Measurements from ENCODE around the gene TYW1B. TPM values are rescaled to one million over a fixed set of nuclear protein-coding genes. Genes with fewer than 3 reads are reported as not detected.
"Not testable (repeated sequence)": the region's sequence is repeated elsewhere in the genome, so short reads cannot be mapped to it uniquely, and the experiment has no call there.

Gene TYW1B
- total RNA-seq, 1 donor from 2014 or later = 4.8 TPM

DNA sequence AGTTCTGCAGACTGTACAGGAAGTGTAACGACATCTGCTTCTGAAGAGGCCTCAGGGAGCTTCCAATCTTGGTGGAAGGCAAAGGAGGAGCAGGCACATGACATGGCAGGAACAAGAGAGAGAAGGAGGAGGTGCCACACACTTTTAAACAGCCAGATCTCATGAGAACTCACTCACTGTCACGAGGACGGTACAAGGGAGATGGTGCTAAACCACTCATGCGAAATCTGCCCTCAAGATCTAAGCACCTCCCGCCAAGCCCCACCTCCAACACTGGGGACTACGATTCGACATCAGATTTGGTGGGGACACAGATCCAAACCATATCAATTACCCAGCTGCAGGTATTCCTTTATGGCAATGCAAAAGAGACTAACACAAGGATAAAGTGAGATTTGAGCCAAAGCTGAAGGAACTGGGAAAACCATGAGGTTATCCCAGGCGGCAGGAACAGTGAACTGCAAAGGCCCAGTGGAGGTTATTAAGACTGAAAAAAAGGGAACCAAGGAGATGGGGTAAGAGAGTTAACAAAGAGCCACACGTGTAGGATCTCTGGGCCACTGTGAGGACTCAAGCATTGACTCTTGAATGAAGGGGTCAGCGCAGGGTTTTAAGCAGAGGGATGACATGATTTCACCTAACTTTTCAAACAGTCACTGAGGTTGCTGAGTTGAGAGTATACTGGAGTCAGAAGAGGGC, 9.2 kb downstream of the TYW1B start:
- DNase-seq (ENCODE audit: low spot score); intact Hi-C loops (cut with DNase I); ATAC-seq: not testable (repeated sequence)

DNA sequence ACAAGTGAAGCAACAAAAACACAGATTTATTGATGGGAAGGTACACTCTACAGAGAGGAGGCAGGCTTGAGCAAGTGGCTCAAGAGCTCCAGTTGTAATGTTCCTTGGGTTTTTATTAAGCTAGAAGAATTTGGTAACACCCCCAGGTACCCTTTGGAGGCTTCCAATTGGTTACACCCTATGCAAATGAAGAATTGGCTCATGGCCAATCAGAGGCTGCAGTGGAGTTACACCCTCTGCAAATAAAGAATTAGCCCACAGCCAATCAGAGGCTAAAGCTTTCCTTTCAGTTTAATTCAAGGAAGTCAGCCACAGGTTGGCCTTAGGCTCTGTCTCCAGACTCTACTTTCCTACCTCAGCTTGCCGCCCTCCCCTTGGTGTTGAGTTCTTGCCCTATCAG, 10.3 kb downstream of the TYW1B start:
- intact Hi-C loops (cut with DNase I); ATAC-seq: not testable (repeated sequence)

DNA sequence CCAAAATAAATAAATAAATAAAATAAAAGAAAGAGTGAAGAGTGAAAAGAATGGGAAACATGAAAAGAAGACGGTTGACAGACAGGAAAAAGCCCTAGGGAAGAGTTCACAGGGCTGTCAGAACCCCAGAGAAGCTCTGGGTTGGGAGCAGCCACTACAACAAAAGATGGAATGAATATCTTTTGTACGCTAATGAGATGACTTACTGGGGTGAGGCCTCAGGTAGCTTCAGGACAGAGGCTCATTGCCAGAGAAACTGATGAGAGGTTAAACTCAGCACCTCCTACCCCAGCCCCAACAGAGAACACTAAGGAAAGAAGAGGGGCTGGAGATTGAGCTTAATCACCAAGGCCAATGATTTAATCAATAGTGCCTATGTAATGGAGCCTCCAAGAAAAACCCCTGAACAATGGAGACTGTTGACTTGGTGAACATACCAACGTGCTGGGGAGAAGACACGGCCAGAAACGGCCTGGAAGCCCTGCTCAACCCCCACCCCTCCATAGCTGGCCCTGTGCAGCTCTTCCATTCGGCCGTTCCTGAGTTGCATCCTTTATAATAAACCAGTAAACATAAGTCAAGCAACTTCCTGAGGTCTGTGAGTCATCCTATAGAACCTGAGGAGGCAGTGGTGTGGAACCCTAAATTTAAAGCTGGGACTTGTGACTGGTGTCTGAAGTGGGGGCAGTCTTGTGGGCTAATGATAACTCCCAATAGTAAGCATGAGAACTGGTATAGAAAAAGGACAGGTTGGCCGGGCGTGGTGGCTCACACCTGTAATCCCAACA, 11.4 kb downstream of the TYW1B start:
- ATAC-seq; DNase-seq (ENCODE audit: low spot score); intact Hi-C loops (cut with DNase I): not testable (repeated sequence)

More for the DNA sequence above, 10.3 kb downstream of the TYW1B start:
- not testable (repeated sequence) for DNase-seq (ENCODE audit: low spot score)

DNA sequence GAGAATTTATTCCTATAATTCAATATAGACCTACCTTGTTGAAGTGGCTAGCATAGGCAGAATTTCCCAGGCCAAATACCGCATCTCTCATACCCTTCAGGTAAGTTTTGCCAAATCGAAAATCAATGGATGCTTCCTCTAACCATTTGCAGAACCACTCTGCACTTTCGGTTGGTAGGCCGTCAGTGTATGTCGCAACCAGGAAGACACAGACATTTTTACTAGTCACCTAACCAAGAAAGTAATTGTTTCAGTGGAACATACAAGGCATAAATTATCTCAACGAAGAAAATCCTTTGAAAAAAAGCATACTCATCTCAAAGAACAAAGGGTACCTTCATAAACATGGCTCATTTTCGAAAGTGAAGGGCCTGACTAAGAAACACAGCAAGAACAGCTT, 17.6 kb downstream of the TYW1B start:
- DNase-seq (ENCODE audit: low spot score); ATAC-seq; intact Hi-C loops (cut with DNase I): not testable (repeated sequence)

DNA sequence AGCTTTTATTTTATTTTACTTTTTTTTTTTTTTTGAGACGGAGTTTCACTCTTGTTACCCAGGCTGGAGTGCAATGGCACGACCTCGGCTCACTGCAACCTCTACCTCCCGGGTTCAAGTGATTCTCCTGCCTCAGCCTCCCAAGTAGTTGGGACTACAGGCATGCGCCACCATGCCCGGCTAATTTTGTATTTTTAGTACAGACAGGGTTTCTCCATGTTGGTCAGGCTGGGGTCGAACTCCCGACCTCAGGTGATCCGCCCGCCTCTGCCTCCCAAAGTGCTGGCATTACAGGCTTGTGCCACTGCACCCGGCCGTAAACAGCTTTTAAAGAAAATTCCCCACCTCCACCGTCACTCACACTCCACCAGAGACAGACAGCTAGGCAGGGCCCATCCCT, 19.5 kb downstream of the TYW1B start:
- intact Hi-C loops (cut with DNase I); ATAC-seq; DNase-seq (ENCODE audit: low spot score): not testable (repeated sequence)

DNA sequence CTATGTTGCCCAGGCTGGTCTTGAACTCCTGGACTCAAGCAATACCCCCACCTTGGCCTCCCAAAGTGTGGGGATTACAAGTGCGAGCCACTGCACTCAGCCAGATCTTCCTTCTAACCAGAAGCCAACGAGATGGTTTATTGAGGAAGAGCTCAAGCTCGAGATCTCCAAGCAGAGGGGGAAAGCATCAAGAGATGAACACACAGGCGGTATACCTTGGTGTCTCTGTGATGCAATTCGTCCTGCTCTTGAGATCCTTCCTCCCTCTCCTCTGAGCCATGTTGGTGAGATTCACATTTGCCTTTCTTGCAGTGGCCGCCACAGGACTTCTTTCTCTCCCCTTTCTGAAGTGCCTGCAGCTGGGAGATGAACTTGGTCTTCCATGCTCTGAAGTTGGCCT, 21.1 kb downstream of the TYW1B start:
- ATAC-seq; DNase-seq (ENCODE audit: low spot score); intact Hi-C loops (cut with DNase I): not testable (repeated sequence)

DNA sequence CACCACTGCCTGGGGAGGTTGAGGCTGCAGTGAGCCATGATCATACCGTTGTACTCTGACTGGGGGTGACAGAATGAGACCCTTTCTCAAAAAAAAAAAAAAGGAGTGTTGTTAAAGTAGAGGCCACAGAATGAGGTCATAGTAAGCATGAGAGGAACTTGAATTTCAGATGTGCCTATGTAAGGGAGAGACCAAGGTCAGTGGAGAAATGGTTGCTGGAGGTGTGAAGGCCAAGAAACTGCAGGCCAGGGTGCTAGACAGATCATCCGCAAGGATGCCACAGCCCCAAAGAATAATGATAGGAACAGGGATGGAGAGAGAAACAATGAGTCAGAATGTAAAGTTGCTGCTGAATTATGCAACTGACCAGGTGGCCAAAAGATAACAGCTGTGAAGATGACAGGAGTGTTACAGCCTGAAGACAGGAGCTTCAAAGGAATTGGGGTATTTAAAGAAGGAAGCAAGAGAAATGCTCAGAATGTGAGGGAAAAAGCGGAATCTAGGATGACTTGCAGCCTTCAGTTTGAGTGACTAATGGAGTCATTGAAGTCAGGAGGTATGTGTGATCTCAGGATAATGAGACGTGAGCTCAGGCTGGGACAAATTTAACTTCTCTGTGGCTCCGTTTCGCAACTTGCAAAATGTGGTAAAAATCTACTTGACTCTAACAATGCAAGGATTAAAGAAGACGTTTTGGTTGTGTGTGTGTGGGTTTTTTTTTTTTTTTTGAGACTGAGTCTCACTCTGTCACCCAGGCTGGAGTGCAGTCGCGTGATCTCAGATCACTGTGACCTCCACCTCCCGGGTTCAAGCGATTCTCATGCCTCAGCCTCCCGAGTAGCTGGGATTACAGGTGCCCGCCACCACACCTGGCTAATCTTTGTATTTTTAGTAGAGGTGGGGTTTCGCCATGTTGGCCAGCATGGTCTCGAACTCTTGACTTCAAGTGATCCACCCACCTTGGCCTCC, 22.2 kb downstream of the TYW1B start:
- DNase-seq (ENCODE audit: low spot score) = no peak
- intact Hi-C loops (cut with DNase I) = no loop called here
- ATAC-seq = no peak

DNA sequence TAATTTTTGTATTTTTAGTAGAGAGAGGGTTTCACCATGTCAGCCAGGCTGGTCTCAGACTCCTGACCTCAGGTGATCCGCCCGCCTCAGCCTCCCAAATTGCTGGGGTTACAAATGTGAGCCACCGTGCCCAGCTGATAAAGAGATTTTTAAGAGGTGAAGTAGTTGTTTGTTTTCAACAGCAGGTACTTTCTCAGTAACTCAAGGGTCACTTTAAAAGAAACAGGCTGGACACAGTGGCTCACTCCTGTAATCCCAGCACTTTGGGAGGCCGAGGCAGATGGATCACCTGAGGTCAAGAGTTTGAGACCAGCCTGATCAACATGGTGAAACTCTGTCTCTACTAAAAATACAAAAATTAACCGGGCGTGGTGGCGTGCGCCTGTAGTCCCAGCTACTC, 24.2 kb downstream of the TYW1B start:
- ATAC-seq; intact Hi-C loops (cut with DNase I); DNase-seq (ENCODE audit: low spot score): not testable (repeated sequence)

DNA sequence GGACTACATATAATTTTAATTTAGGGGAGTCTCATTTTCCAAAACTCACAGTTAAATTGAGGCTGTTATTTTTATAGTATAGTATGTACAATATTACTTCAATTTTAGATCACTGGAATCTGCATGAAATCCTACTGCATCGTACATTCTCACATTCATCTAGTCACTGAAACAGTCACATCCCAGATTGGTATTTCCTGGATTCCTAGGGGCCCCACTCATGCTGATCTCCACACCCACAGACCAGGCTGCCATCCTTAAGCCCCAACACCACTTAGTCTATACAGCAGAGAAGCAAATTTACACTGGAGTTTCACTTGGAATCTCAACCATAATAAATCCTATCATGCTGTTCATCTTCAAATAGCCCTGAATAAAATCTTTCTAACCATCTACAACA, 26.4 kb downstream of the TYW1B start:
- ATAC-seq; DNase-seq (ENCODE audit: low spot score); intact Hi-C loops (cut with DNase I): not testable (repeated sequence)

DNA sequence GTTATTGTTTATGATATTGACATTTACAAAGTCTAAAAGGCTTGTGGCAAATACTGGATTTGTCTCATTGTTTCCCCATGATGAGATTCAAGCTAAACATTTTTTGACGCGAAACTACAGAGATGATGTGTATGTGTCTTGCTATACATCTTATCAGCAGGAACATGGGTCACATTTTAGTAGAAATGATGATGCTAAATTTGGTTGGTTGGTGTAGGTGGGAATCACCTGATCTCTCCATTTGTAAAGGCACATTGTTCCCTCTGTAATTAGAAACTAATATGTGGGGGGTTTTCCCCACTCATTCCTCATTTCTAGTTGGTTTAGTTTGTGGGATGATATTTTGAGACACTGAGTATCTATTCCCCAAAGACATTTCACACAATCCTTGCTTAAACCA, 32.6 kb downstream of the TYW1B start:
- intact Hi-C loops (cut with DNase I); DNase-seq (ENCODE audit: low spot score); ATAC-seq: not testable (repeated sequence)

DNA sequence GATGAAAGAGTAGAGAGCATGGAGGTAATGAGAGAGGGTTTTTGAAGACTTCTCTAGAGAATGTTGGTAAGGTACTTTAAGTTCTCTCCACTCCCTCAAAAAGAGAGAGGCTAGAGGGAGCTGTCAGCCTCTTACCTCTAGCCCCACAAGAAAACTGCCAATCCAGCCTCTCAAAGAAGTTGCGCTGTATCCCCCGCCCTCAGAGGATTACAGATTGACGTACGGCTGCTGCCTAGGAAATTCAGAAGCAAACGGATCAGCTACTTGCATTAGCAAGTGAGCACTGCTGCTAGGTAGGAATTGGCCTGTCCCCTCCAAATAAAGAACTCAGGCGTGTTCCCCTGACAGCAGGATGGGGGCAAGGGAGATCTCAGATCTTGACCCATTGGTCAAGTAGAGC, 34.2 kb downstream of the TYW1B start:
- ATAC-seq (no peak), DNase-seq (ENCODE audit: low spot score) (no peak)
- intact Hi-C loops (cut with DNase I) = no loop called here

DNA sequence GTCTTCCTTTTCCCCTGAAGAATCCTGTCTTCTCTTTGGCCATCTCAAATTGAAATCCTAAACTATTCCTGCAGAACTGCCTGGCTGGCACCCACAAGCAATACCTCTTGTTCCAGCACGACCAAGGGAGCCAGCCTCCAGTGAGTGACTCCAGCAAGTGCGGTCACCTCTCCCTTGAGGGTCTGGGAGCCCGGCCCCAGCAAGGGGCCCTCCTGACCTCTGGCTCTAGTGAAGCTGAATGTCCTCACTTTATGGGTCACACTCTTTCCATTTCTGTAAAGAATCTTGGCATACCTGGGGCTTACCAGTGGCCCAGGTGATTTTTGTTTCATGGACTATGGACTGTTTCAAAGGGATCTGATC, 37.3 kb downstream of the TYW1B start:
- intact Hi-C loops (cut with DNase I); ATAC-seq; DNase-seq (ENCODE audit: low spot score): not testable (repeated sequence)

DNA sequence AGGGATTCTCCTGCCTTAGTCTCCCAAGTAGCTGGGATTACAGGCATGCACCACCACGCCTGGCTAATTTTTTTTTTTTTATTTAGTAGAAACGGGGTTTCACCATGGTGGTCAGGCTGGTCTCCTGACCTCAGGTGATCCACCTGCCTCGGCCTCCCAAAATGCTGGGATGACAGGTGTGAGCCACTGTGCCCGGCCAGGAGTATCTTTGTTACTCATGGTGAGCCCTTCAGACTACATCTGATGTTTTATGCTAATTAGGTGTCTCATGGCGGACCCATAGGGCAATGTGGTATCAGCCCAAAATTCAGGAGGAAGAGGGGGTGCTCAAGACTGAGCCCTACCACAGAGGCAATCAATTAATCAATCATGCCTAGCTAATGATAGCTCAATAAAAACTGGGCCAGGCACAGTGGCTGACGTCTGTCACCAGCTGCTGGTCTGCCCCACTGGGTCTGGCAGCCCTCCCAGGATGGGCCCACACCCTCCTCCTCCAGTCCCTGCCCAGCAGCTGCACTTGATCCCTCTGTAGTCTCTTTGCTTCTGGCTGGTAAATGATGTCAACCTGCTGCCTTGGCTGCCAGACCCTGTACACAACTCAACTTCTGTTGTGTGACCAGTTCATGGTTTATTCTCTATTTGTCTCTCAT, 37.8 kb downstream of the TYW1B start:
- intact Hi-C loops (cut with DNase I); ATAC-seq; DNase-seq (ENCODE audit: low spot score): not testable (repeated sequence)

DNA sequence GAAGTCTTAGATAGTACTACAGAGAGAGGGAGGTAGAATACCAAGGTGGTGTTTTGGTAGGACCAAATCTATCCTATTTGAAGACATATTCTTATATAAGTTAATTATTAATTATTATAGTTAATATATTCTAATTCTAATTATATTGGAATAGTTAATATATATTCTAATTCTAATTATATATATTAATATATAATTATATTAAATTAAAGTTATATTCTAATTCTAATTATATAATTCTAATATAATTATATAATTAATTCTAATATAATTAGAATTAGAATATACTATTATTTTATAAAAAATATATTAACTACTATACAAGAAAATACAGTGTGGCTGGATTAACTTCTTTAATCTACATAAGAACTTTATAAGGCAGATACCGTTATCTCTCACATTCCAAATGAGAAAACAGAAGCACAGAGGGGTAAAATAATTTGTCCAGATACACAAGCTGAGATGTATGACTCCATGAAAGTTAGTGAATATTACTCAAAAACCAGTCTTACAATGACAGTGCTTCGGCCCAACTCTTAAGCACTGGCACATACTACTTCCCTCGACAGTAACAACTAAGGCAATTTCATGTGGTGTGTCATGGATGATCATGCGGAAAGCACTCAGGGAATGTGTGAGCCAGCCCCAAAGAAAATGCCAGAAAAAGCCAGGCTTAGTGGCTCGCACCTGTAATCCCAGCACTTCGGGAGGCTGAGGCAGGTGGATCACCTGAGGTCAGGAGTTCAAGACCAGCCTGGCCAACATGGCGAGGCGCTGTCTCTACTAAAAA, 42.6 kb downstream of the TYW1B start:
- ATAC-seq = no peak
- intact Hi-C loops (cut with DNase I) = no loop called here

DNA sequence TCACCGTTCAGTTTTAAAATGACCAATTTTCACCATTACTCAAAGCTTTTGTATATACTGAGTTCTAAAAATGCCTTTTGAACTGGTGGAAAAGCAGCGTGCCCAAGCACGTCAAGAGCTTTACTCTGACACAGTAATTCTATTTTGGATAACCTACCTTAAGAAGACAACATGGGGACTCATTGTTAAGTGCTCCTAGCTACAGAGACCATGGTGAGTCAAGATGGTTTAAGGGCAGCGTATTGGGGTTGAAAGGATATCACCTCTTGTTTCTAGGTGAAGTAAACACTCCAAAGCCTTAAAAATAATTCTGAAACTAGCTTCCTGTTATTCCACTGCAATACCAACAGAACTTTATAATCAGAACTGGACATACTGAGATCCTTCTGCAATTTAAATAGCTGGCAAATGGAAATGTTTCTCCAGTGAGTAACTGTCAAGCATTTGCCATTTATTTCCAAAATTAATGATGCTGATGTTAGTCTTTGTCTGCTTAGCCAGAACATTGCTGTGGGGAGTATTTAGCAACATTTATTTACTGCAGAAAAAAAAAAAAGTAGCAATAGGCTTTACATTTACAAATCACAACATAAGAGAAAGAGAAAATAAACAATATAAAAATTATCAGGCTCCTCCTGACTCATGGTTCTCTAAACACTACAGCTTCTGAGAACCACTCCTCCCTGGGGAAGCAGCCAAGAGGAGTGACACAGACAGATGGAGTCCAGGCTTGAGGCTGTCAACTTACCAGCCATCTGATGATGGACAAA, 44.2 kb downstream of the TYW1B start:
- DNase-seq (ENCODE audit: low spot score); intact Hi-C loops (cut with DNase I); ATAC-seq: not testable (repeated sequence)

More for the DNA sequence above, 42.6 kb downstream of the TYW1B start:
- DNase-seq (ENCODE audit: low spot score) = no peak

DNA sequence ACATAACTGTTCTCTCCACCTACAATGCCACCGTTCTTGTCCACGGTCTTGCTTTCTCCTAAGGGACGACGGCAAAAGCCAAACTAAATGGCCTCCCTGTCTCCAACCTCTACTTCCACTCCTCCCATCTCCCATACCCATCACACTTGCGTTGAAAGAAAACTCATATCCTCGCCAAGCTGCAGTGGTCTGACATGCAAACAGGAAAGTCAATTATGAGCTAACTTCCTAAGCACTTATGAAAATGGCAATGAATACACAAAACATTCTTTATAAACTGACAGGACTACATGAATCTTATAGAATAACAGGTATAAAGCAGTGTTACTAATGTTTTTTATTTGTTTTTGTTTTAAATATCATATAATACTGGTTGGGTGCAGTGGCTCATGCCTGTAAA, 46.4 kb downstream of the TYW1B start:
- ATAC-seq = no peak
- DNase-seq (ENCODE audit: low spot score) = no peak
- intact Hi-C loops (cut with DNase I) = no loop called here

DNA sequence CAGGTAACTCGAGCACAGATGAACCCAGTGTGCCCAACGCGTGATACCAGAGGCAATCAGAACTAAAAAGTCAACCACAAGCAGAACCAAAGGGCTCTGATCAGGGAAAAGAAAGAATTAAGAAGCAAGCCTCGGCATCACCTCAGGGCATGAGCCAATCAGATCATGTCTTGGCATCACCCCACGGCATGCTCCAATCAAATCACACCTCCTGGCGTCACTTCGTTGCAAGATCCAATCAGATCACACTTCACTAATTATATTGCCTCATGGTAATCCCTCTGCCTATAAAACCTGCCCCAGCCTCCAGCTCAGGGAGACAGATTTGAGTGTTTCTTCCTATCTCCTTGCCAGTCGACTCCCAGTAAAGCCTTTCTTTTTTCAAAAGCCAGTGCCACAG, 46.8 kb downstream of the TYW1B start:
- intact Hi-C loops (cut with DNase I) = no loop called here
- DNase-seq (ENCODE audit: low spot score) = no peak
- no peak for ATAC-seq
